ENCODE results near the gene SDHA.
"Not testable (repeated sequence)": the region's sequence is repeated elsewhere in the genome, so short reads cannot be mapped to it uniquely, and the experiment has no call there.

Gene SDHA

DNA sequence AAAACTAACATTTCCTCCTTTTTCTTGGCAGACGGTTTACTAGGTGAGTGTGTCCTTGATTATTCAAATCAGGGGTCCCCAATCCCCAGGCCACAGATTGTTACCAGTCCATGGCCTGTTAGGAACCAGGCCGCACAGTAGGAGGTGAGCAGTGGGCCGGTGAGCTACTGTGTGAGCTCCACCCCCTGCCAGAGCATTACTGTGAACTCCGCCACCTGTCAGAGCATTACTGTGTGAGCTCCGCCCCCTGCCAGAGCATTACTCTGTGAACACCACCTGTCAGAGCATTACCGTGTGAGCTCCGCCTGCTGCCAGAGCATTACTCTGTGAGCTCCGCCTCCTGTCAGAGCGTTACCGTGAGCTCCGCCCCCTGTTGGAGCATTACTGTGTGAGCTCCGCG, 39.0 kb downstream of the SDHA start:
- no peak for DNase-seq (ENCODE audit: low spot score)

DNA sequence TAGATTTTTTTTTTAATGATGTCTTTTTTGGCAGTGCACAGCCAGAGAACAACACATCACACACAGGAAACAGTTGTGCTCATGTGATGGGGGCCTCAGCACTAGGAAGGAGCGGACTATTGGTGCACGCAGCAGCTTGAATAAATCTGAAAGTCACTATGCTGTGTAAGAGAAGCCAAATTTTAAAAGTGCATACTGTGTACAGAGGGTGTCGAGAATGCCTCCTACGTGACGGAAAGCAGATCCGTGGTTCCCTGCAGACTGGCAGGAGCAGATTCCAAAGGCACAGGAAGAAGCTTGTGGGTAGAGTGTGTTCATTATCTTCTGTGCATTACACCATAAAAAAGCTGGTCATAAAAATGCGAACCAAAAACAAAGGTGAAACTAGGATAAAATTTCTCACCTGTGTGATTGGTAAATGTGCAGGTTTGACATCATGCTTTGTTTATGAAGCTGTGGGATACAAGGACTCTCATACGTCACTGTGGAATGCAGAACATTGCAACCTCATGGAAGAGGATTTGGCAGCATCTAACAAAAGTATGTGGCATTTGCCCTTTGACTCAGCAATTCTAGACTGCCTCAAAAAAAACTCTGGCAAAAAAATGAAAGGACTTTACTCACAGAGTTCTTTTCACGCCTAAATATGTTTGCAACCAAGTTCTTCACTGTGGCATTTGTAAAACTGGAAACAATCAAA, 45.3 kb downstream of the SDHA start:
- not testable (repeated sequence) for DNase-seq (ENCODE audit: low spot score)

DNA sequence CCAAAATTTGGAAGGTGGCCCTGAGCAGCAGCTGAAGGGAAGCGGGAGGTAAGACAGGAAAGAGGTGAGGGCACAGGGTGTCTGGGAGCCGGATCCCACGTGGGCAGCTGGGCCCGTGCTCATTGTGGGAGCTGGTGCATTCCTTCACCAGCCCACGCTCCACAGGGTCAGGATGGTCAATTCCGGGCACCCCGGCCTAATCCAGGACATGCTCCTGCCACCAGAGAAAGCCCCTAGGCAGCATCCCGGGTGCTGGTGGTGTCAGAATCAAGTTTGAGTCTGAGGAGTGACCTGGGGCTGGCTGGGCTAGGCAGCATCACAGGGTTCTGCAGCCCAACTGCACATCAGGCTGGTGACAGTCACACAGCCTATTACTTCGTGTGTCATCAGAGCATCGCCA, 46.2 kb downstream of the SDHA start:
- DNase-seq (ENCODE audit: low spot score): no peak

DNA sequence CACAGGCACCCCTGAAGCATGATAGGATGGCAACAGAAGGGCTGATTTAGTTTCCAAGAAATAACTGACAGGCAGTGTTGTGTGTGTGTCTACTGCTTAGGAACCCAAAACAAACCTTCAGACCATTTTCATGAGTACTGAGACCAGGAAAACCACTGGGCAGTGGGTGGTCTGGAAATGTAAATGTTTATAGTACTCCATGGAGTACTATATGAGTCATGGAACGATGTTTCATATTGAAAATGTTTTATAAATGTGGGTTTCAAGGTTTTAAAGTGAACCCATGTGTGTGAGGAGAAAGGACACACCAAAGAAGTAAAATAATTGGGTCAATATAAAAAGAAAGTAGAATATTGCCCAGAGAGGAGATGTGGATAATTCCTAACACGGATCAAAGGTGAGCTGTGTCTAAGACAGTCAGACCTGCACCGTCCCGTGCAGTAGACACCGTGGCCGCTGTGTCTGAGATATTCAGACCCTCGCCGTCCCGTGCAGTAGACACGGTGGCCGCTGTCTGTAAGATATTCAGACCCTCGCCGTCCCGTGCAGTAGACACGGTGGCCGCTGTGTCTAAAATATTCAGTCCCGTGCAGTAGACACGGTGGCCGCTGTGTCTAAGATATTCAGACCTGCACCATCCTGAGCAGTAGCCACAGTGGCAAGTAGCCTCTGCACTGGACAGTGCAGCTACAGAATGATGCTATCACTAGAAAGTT, 48.3 kb downstream of the SDHA start:
- DNase-seq (ENCODE audit: low spot score): not testable (repeated sequence)

DNA sequence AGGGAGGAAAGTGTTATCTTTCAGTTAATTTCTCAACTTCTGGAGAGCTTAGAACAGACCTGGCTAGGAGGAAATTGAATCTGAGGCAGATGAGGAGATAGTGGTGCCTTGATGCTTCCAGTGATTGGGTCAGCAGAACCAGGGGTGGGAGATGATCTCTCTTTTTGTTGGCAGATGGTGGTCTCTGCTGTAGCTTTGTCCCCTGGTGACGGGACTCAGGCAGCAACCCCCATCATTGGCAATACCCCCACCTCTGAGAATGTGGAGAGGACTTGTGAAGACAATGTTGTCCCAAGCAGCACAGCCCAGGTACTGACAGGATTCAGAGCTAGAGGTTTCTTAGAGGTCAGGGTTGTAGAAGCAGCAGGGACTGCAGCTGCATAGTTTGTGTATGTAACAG, 49.6 kb downstream of the SDHA start:
- DNase-seq (ENCODE audit: low spot score): no peak

DNA sequence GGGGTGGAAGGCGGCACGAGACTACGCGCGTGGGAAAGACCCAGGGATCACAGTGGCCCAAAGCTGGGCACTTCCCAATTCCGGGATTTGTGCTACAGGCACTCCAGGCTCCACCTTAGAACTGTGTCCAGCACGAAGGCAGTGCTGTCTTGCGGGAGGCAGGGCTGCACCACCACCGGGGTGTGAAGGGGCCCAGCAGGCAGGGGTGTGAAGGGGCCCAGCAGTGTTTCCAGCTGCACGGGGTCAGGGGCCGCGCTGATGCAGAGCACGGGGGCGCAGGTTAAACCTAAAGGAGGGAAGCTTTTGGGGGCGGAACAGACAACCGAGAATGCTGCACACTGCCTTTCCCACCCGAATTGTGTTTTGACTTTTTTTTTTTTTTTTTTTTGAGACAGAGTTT, 52.2 kb downstream of the SDHA start:
- DNase-seq (ENCODE audit: low spot score): no peak

DNA sequence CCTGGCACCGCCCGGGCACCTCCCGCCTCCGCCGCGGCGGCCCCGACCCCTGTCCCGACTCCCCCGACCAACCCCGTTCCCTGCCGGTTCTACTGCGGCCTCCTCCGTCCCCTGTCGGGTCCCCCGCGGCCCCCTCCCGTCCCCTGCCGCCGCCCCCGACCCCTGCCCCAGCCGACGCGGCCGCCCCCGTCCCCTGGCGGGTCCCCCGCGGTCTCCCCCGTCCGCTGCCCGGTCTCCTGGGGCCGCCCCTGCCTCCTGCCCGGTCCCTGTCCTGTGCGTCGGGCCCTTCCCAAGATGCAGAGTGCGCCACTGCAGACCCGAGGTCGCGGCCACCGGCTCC, 53.7 kb downstream of the SDHA start:
- not testable (repeated sequence) for DNase-seq (ENCODE audit: low spot score)

DNA sequence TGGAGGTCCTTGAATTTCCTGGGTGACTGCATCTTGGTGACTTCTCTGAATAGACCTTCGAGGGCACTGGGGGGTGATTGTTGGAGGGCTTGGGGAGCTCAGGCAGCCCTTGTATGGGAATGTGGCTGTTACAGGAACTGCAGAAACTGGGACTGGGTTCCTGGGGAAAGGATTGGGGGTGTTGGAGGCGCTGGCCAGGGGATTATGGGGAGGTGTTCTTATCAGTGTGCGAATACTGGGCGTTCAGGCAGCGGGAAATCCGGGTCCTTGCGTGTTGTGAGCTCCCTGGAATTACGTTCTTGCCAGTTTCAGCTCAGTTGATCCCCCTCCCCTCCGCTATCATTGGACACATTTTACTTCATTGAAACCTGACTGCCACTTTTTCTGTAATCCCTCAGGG, 55.0 kb downstream of the SDHA start:
- not testable (repeated sequence) for DNase-seq (ENCODE audit: low spot score)

DNA sequence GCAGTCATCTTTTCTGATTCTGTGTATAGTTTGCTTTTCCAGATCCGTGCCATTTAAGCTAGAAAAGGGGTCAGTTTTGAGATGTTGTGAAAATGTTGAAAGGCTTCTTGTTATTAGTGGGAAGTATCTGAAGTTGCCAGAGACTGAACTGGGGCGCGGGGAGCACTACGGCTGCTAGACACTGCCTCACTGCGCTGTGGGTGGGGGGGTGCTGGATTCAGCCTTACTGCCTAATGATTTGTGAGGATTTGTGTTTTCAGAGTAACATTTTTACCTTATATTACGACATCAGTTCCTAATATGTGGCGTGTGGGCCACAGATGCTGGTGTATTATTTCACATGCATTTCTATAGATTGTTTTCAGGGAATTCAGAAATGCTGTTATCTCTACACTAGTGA, 55.4 kb downstream of the SDHA start:
- not testable (repeated sequence) for DNase-seq (ENCODE audit: low spot score)

DNA sequence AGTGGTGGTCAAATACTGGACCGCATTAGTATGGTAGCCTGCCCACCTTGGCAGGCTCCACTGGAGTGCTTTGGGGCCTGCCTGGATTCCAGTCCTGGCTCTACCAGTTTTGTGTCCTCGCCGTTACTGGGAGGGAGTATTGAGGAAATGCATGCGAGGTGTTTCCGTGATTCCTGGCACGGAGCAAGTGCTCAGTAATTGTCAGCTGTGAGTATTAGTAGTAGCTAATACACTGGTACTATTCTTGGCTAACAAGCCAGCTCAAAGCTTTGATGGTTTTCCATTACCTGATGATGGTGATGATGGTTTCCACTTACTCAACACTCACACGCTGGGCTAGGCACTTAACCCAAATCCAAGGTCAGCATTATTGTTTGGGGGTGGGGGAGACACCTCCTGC, 56.2 kb downstream of the SDHA start:
- not testable (repeated sequence) for DNase-seq (ENCODE audit: low spot score)

DNA sequence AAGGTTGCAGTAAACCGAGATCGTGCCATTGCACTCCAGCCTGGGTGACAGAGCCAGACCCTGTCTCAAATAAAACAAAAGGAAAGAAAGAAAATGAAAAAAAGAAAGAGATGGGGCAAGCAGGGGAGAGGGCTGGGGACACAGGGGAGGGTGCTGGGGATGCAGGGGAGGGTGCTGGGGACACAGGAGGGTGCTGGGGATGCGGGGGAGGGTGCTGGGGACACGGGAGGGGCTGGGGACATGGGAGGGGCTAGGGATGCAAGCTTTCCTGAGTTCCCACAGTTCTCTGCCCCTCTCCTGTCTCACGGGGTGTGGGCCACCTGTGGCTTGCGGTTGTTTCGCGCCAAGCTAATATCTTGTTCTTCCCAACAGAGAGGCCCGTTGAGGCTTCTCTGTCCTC, 60.5 kb downstream of the SDHA start:
- no peak for DNase-seq (ENCODE audit: low spot score)

DNA sequence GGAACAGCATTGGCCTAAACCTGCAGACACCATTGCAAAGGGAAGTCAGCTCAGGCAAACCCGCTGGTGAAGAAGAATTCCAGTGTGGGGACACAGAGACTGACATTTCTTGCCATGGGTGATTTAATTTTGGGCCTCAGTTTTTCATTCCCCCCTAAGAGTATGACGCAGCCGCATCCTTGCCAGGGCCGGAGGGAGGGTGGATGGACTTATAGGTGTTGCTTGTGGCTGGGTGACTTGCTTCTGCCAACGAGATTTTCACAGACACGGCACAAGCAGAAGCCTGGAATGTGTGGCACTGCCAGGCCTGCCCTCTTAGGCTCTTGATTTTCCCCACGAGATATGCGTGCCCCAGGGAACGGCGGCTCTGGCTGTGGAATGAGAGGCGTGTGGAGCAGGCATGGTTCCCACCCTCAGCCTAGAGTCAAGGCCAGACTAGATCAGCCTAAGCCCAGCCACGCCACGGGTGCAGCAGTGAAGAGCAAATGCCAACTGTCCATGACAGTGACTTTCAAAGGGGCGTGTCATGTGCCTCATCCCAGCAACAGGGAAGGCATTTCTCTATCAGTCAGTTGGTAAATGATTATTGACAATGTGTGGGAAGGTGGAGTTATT, 61.0 kb downstream of the SDHA start:
- DNase-seq (ENCODE audit: low spot score): not testable (repeated sequence)

DNA sequence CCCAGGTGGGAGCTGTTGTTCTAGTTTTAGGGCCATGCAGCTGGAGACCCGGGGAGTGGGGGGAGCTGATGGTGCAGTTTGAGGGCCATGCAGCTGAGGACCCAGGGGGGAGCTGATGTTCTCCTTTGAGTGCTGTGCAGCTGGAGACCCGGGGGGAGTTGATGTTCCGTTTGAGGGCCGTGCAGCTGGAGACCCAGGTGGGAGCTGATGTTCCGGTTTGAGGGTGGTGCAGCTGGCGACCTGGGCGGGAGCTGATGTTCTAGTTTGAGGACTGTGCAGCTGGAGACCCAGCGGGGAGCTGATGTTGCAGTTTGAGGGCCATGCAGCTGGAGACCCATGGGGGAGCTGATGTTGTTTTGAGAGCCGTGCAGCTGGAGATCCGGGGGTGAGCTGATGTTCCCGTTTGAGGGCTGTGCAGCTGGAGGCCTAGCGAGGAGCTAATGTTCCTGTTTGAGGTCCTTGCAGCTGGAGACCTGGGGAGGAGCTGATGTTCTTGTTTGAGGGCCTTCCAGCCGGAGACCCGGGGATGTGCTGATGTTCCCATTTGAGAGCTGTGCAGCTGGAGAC, 68.0 kb downstream of the SDHA start:
- DNase-seq (ENCODE audit: low spot score): no peak

DNA sequence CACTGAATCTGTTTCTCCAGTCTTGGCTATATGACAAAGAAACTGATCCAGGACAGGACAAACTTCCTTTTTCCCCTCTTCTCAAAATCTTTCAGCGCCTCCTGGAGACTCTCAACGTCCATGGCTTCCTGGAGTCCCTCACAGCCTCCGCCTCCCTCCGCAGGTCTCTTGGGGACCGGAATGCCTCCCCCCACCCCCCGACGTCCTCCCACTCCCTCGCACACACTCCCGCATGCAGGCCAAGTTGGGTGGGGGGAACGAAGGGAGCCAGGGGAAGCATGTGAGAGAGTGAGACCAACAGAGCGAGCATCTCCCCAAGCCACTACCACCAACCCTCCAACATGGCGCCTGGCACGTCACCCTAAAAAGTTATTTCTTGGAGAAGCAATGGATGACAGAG, 72.1 kb downstream of the SDHA start:
- DNase-seq (ENCODE audit: low spot score): not testable (repeated sequence)

DNA sequence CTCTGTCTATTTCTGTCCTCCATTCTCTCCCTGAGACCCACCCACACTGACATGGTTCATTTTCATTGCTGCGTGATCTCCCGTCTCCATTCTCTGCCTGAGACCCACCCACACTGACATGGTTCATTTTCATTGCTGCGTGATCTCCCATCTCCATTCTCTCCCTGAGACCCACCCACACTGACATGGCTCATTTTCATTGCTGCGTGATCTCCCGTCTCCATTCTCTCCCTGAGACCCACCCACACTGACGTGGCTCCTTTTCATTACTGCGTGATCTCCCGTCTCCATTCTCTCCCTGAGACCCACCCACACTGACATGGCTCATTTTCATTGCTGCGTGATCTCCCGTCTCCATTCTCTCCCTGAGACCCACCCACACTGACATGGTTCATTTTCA, 73.2 kb downstream of the SDHA start:
- not testable (repeated sequence) for DNase-seq (ENCODE audit: low spot score)

DNA sequence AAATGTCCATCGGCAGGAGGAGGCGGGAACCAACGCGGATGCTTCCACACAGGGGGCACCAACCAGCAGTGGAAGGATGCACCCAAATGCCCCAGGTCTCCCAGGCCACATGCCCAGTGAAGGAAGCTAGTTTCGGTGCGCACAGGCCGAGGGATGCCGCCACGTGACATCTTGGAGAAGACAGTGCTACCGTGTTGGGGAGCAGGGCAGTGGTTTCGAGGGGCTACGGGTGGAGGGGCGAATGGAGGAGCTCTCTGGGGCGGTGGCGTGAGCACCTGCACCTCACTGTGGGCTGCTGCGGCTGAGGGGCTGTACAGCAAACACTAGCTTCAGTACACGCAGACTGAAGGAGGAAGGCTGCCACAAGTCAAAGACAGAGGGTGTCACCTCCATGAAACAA, 76.7 kb downstream of the SDHA start:
- DNase-seq (ENCODE audit: low spot score): not testable (repeated sequence)

DNA sequence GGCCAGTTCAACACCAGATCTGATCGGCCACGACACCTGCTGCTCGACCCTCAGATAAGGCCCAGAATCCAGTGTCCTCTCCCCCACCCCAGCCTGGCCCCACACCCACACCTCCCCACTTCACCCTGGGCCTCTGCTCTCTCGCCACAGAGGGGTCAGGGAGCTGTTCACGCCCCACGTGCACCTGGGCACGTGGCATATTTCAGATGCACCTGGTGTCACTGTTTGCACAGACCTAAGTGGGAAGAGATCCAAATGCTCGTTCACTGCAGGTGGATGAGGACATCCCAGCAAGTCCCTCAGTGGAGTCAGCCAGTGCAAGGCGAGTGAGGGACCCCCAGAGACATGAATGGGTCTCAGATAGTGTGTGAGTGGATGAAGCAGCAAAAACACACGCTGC, 78.1 kb downstream of the SDHA start:
- not testable (repeated sequence) for DNase-seq (ENCODE audit: low spot score)

DNA sequence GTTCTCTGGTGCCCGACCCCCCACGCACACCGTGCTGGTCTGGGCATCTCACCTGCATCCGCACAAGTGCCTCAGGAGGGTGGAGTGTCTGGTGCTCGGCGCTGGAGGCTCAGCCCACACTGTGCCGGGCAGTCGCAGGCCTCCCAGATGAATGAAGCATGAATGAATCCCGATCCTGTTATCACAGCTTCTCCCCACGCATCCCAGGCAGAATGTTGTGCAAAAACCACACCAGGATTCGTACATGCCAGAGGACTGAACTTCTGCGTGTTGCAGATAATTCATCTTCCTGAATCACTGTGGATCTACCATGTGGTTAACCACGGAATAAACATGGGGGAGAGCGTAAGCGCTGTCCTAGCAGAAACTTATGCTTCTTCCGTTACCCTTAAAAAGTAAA, 78.8 kb downstream of the SDHA start:
- DNase-seq (ENCODE audit: low spot score): not testable (repeated sequence)

DNA sequence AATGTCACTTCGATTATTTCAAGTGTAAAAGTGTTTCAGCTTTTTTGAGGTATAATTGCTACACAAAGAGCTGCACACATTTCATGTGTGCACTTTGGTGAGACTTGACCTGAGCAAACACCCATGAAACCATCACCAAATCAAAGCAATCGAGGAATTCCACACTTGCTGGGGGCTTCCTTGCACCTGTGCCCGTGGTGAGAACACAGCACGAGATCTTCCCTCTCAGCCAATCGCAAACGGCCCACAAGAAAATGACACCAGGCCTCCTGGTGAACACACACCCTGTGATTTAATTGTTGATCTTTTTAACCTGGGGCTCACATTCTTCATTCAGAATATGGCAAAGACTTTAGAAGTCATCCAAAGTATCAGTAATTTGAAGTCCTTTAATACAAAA, 79.3 kb downstream of the SDHA start:
- DNase-seq (ENCODE audit: low spot score): not testable (repeated sequence)

DNA sequence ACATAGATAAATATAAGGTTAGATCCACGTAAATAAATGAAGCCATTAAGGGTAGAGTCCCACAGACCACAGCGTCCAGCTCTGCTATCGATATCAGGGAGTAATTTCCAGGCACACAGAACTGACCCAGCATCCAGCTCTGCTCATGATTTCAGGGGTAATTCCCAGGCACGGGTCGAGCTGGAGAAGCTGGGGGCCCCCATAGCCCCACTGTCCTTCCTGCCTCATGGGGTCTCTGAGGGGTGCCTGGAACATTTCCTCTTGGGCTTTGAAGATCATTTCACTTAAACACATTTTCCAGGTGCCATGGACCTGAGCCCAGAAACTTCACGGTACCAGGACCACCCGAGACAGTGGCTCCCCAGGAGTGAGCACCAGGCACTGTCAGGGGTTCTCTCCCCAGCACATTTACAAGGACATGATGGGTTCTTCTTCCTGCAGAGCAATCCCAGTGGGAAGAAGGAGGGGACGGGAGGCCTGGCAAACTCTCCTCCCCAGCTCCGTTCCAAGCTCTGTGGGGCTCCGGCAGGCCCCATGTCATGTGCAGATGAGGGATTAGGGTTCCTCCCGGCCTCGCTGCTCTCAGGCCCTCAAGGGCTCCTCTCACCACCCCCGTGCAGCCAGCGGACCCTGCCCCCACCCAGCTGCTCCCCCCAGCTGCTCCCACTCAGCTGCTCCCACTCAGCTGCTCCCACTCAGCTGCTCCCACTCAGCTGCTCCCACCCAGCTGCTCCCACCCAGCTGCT, 80.0 kb downstream of the SDHA start:
- DNase-seq (ENCODE audit: low spot score): not testable (repeated sequence)

DNA sequence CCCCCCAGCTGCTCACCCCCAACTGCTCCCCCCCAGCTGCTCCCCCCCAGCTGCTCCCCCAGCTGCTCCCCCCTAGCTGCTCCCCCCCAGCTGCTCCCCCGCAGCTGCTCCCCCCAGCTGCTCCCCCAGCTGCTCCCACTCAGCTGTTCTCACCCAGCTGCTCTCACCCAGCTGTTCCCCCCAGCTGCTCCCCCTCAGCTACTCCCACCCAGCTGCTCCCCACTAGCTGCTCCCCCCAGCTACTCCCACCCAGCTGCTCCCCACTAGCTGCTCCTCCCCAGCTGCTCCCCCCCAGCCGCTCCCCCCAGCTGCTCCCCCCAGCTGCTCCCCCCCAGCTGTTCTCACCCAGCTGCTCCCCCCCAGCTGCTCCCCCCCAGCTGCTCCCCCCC, 80.6 kb downstream of the SDHA start:
- DNase-seq (ENCODE audit: low spot score): no peak

DNA sequence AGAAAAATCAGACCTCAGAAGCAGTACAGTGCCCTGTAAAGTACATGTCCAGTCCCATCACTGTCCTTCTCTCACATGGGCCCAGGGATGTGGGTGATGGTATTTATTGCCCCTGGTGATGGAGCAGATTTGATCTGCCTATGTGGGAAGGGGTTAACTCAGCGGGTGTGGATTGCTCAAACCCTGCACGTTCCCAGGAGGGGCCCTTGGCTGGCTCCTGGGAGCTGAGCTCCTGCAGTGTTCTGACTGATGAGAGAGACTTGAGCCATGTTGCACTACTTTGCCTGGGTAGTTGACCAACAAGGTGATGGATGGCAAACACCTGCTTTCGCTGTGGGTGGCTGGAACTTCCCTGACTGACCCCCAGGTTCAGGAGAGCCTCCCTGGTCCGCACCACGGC, 81.8 kb downstream of the SDHA start:
- DNase-seq (ENCODE audit: low spot score): not testable (repeated sequence)

Measured in globus pallidus (tissue), 1 donor.